HEK293 (cell line): ENCODE measurements around the gene HSD17B14.
A peak's percentile ranks its signal among the peaks of the same experiment; 100 is the strongest.

Source experiments
- HIC1 ChIP-seq: fragments of 450-650 bp; formaldehyde crosslinking; IDR thresholded peaks from 2 replicates; pipeline ENCODE4 v1.5.1; 2016; ENCODE audit warnings: missing biosample characterization, missing genetic modification characterization
- MZF1 ChIP-seq: fragments of 450-650 bp; formaldehyde crosslinking; IDR thresholded peaks from 2 replicates; pipeline ENCODE4 v1.5.1; 2017; ENCODE audit warnings: missing biosample characterization, missing genetic modification characterization, borderline replicate concordance
- OSR2 ChIP-seq: fragments of 450-650 bp; formaldehyde crosslinking; IDR thresholded peaks from 2 replicates; pipeline ENCODE4 v1.5.1; 2016; ENCODE audit warnings: missing biosample characterization, missing genetic modification characterization
- PATZ1 ChIP-seq: fragments of 450-650 bp; formaldehyde crosslinking; IDR thresholded peaks from 2 replicates; pipeline ENCODE4 v1.5.1; 2016; ENCODE audit warnings: missing biosample characterization, missing genetic modification characterization
- TRIM28 ChIP-seq: IDR thresholded peaks from 2 replicates; pipeline ENCODE4 v1.6.1; 2011; ENCODE audit warnings: low read length, control low read depth, borderline replicate concordance
- YY1 ChIP-seq: fragments of 450-650 bp; formaldehyde crosslinking; IDR thresholded peaks from 2 replicates; pipeline ENCODE4 v1.5.1; 2018; ENCODE audit warnings: missing biosample characterization, missing genetic modification characterization
- ZBTB6 ChIP-seq: fragments of 450-650 bp; formaldehyde crosslinking; IDR thresholded peaks from 2 replicates; pipeline ENCODE4 v1.5.1; 2017; ENCODE audit warnings: missing biosample characterization, missing genetic modification characterization
- ZBTB8A ChIP-seq: fragments of 450-650 bp; formaldehyde crosslinking; IDR thresholded peaks from 2 replicates; pipeline ENCODE4 v1.5.1; 2016; ENCODE audit warnings: missing biosample characterization, missing genetic modification characterization
- ZNF10 ChIP-seq: fragments of 450-650 bp; formaldehyde crosslinking; IDR thresholded peaks from 2 replicates; pipeline ENCODE4 v1.5.1; 2017; ENCODE audit warnings: missing biosample characterization, missing genetic modification characterization
- ZNF138 ChIP-seq: fragments of 450-650 bp; formaldehyde crosslinking; IDR thresholded peaks from 2 replicates; pipeline ENCODE4 v1.5.1; 2016; ENCODE audit warnings: missing biosample characterization, missing genetic modification characterization, borderline replicate concordance
- ZNF146 ChIP-seq: fragments of 450-650 bp; formaldehyde crosslinking; IDR thresholded peaks from 2 replicates; pipeline ENCODE4 v1.5.1; 2016; ENCODE audit warnings: missing biosample characterization, missing genetic modification characterization
- ZNF18 ChIP-seq: fragments of 450-650 bp; formaldehyde crosslinking; IDR thresholded peaks from 2 replicates; pipeline ENCODE4 v1.5.1; 2016; ENCODE audit warnings: missing biosample characterization, missing genetic modification characterization
- ZNF23 ChIP-seq: fragments of 450-650 bp; formaldehyde crosslinking; IDR thresholded peaks from 2 replicates; pipeline ENCODE4 v1.5.1; 2016; ENCODE audit warnings: missing biosample characterization, missing genetic modification characterization, borderline replicate concordance
- ZNF239 ChIP-seq: fragments of 450-650 bp; formaldehyde crosslinking; IDR thresholded peaks from 2 replicates; pipeline ENCODE4 v1.5.1; 2016; ENCODE audit warnings: missing biosample characterization, missing genetic modification characterization
- ZNF248 ChIP-seq: fragments of 450-650 bp; formaldehyde crosslinking; IDR thresholded peaks from 2 replicates; pipeline ENCODE4 v1.5.1; 2017; ENCODE audit warnings: missing biosample characterization, missing genetic modification characterization
- ZNF26 ChIP-seq: fragments of 450-650 bp; formaldehyde crosslinking; IDR thresholded peaks from 2 replicates; pipeline ENCODE4 v1.5.1; 2016; ENCODE audit warnings: missing biosample characterization, missing genetic modification characterization
- ZNF274 ChIP-seq, 2 experiments: fragments of 200-500 bp in 1 of 2; fragments of 450-650 bp in 1 of 2; sonication (Bioruptor generic) in 1 of 2; formaldehyde crosslinking in 1 of 2; IDR thresholded peaks; 2 replicates each; pipeline versions ENCODE4 v1.5.1 to v1.6.1; 2014 to 2016; ENCODE audit warnings: borderline replicate concordance in 1 of 2, inconsistent platforms in 1 of 2, low read length in 1 of 2, missing biosample characterization in 1 of 2, missing genetic modification characterization in 1 of 2
- ZNF311 ChIP-seq: fragments of 450-650 bp; formaldehyde crosslinking; IDR thresholded peaks from 2 replicates; pipeline ENCODE4 v1.5.1; 2017; ENCODE audit warnings: missing biosample characterization, missing genetic modification characterization, borderline replicate concordance
- ZNF362 ChIP-seq: fragments of 450-650 bp; formaldehyde crosslinking; IDR thresholded peaks from 2 replicates; pipeline ENCODE4 v1.5.1; 2016; ENCODE audit warnings: missing biosample characterization, missing genetic modification characterization
- ZNF449 ChIP-seq: fragments of 450-650 bp; formaldehyde crosslinking; IDR thresholded peaks from 2 replicates; pipeline ENCODE4 v1.5.1; 2017; ENCODE audit warnings: missing biosample characterization, mild to moderate bottlenecking, missing genetic modification characterization, moderate library complexity
- ZNF473 ChIP-seq: fragments of 450-650 bp; formaldehyde crosslinking; IDR thresholded peaks from 2 replicates; pipeline ENCODE4 v1.5.1; 2017; ENCODE audit warnings: missing biosample characterization, missing genetic modification characterization
- ZNF510 ChIP-seq: fragments of 450-650 bp; formaldehyde crosslinking; IDR thresholded peaks from 2 replicates; pipeline ENCODE4 v1.5.1; 2018; ENCODE audit warnings: mild to moderate bottlenecking, missing genetic modification characterization, missing biosample characterization; ENCODE audit not compliant: insufficient replicate concordance
- ZNF530 ChIP-seq: fragments of 450-650 bp; formaldehyde crosslinking; IDR thresholded peaks from 2 replicates; pipeline ENCODE4 v1.5.1; 2016; ENCODE audit warnings: low read depth, missing biosample characterization, missing genetic modification characterization
- ZNF549 ChIP-seq: fragments of 450-650 bp; IDR thresholded peaks from 2 replicates; pipeline ENCODE4 v1.5.1; 2018; ENCODE audit warnings: missing biosample characterization, missing genetic modification characterization, mild to moderate bottlenecking, inconsistent platforms, moderate library complexity
- ZNF624 ChIP-seq: fragments of 450-650 bp; formaldehyde crosslinking; IDR thresholded peaks from 2 replicates; pipeline ENCODE4 v1.5.1; 2017; ENCODE audit warnings: missing biosample characterization, missing genetic modification characterization
- ZSCAN4 ChIP-seq: fragments of 450-650 bp; formaldehyde crosslinking; IDR thresholded peaks from 2 replicates; pipeline ENCODE4 v1.5.1; 2017; ENCODE audit warnings: missing biosample characterization, missing genetic modification characterization

HSD17B14 gene

GRCh38 chr19:48795055-48795684 is 41.1 kb downstream of the HSD17B14 start (continued):
- TF ChIP-seq HIC1 (tag by site-specific recombination) (no peak), ZNF473 (tag by site-specific recombination) (no peak), ZNF549 (tag by site-specific recombination) (no peak), ZNF530 (tag by site-specific recombination) (no peak), ZBTB6 (tag by site-specific recombination) (no peak), ZNF23 (tag by site-specific recombination) (no peak), TRIM28 (peak; percentile 40; the same call in 1 of the 2 replicates), ZNF449 (tag by site-specific recombination) (no peak), MZF1 (tag by site-specific recombination) (no peak), ZNF26 (tag by site-specific recombination) (no peak), ZNF274 (IDR thresholded peaks at IDR 0.05; ENCODE audit: low read length) (no peak), ZNF274 (tag by site-specific recombination; IDR thresholded peaks at IDR 0.05; ENCODE audit: borderline replicate concordance) (no peak), ZNF248 (tag by site-specific recombination) (no peak), ZNF146 (tag by site-specific recombination) (no peak), ZNF624 (tag by site-specific recombination) (no peak), YY1 (tag by site-specific recombination) (peak; percentile 41; the same call in 1 of the 2 replicates), ZNF138 (tag by site-specific recombination) (no peak), ZBTB8A (peak; percentile 50; the same call in 1 of the 2 replicates), ZNF362 (no peak), ZNF510 (tag by site-specific recombination) (no peak), ZNF10 (no peak), PATZ1 (tag by site-specific recombination) (peak; percentile 82), ZNF239 (tag by site-specific recombination) (0 out of 2 replicates have a peak, but pooled peaks have one; percentile 15), ZNF18 (peak; percentile 88), OSR2 (tag by site-specific recombination) (no peak), ZNF311 (tag by site-specific recombination) (no peak), ZSCAN4 (tag by site-specific recombination) (peak; percentile 51; the same call in 1 of the 2 replicates)
